Upper lobe of left lung (tissue), 4 donors: Measurements from ENCODE around the gene TELO2.

ENCODE experiments used
- POLR2A ChIP-seq, 4 donors: fragments of 450-650 bp; IDR thresholded peaks; one replicate each; pipeline ENCODE4 v1.5.1; 2016 to 2017; ENCODE audit warnings: antibody characterized with exemption in 4 of 4, mild to moderate bottlenecking in 2 of 4
- POLR2AphosphoS5 ChIP-seq, 2 donors: sonication (generic); formaldehyde crosslinking; IDR thresholded peaks; one replicate each; pipeline ENCODE4 v1.5.1; 2017; ENCODE audit warnings: antibody characterized with exemption in 2 of 2

DNA sequence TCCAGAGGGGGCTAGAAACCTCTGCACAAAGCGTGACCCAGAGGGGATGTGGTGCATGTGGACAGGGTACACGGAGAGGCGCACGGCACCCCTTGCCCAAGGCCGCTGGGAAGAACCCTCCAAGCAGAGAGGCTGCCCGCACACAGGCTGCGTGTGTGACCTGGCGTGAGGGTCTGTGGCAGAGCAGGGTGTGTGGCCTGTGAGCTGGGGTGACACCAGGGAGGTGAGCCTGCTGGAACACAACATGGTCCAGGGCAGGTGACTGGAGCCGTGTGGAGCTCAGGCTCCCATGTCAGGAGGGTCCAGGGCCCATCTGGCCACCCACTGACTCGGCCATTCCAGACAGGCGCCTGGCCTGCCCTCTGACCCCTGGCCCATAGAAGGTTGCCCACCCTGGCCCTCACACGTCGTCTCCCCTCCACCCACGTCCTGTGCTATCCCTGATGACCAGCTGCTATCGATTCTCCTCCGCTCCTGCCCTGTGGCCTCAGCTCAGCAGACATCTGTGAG is 25.5 kb downstream of the TELO2 start:
- TF ChIP-seq POLR2AphosphoS5 (IDR thresholded peaks at IDR 0.05) (no peak), POLR2A (IDR thresholded peaks at IDR 0.05) (no peak)
